ENCODE measurements around the gene C1orf105.

C1orf105 gene

DNA sequence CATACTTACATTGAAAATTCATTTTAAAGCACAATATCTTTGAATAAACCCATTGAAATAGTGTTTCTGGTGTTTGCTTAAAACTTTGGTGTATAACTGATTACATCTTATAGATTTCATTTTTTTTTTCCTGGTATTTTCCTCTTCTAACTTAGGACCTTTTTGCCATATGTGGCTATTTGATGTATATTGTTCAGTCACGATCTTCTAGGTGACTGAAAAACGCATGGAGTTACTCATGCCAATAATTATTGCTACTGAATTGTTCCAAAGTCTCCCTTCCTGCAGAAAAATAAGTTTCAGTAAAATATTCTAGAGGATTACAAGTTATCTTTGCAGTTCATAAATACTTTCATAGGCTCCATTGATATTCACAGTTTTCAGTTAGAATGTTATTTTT, 22.9 kb upstream of the C1orf105 start:
- DNase-seq, result no peak

DNA sequence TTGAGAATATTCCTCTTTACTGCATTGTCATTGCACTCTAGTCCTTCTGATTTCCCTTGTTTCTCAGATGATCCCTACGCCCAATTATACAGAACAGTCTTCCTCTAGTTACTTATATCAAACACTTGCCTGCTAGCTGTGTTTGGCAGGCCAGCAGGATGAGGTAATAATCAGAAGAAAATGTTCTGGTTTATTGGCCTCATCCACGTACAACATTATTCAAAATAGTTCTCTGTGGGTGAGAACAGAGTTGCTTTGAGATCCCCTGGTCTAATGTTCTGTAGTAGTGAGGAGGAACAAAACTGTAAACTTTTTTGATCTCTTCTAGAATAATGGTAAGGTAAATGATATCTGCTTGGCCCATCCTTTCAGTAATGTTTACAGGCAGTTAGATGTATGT, 22.3 kb upstream of the C1orf105 start:
- DNase-seq, result no peak

DNA sequence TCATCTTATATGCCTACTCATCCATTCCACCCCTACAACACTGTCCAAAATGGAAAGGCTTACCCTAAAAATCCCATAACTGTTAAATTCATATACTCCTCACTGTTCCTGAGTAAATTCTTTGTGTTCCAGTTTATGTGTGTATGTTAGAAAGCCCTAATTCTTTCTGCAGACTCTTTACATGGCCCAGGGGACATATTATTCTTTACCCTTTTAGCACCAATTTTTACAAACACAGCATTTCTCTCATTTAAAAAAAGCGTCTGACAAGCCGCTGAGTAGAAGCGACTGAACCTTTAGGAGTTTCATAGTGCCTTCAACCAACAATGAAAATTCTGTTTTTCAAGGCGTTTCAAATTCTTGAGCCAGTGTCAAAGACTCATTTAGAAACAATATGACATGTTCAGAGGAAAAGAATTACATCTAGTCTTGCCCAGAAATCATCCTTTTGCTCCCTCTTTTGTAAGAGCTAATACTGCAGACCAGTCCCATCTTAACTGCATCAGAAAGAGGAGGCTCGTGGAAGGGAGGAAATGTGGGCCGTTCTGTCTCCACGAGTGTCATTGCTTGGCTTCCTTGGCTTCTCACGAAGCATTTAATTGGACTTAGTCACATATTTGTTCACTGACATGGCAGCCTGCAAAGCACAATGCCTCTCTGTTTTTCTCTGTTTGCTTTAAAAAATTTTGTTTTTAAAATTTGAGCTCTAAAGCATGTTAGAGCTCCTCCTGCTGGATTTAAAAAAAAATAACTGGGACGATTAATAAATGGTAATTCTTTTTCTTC, 21.3 kb upstream of the C1orf105 start:
- DNase-seq, result no peak

DNA sequence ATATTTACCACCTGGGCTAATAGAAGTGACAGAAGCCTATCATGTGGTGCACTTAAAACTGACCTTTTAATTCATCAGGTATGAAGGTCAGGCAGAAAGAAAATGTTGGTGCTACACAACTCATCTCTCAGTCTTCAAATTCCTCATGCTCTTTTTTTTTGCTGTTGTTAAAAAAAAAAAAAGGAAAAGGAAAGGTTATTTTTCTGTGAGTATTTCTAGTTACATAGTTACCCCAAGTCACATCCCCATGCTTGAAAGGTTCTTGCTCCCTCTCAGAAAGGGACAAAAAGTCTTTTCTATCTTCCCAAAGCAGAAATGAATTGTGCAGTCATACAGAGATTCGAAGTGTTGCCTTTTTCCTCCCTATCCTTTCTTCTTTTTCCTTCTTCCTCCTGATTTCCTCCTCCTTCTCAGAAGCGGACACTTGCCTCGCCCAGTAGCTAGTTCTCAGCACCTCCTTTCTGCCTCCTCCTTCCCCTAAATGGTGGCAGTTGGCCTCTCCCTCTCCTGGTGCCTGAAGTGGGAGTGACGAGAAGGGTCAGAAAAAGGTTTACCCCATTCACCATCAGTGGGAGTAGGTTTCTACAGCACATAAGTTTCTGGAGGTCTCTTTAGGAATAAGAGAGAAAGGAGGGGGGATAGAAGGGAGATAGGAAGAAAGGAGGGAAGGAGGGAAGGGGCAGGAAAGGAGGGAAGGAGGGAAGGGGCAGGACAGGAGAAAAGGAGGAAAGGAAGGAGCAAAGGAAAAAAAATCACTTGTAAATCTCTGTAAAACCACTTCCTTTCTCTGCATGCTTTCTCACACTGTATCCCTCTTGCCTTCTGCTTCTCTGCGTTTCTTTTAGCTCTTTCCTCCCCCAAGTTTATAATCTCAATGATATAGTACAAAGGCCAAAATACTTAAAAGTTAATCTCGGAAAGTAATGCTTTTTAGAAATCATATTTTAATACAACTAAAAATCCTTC, 20.4 kb upstream of the C1orf105 start:
- DNase-seq, result no peak

DNA sequence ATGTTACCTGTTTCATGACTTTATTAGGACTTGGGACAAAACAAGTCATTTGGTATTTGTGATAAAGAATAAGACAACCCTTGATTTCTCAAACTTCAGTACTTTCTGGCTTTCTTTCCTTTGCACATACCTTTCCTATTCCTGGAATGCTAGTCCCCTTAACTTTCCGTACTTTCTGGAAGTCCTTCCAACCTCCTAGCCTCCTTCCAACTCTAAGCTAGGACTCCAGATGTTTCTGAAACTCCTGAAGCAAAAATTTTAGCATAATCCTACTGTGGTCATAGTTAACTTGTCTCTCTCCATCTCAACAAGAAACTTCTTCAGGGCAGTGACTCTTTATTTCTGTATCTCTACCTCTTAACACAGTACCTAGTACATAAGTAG, 19.8 kb upstream of the C1orf105 start:
- no peak for DNase-seq

DNA sequence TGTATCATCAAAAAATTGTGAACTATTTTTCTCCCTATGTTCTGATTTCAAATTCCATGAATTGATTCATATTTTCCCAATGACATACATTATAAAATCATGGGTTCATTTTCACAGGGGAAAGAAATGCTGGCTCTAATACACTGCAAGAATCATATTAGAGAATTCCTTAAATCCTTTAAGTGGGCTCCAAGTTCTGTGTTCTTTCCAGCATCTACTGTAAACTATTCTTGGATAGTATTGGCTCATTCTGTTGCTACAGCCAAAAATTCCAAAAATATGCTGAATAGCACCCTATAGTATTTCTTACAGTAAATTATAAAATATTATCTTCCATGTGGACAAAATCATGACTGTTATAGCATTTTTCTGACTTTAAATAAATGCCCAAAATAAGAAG, 19.0 kb upstream of the C1orf105 start:
- DNase-seq, result no peak

DNA sequence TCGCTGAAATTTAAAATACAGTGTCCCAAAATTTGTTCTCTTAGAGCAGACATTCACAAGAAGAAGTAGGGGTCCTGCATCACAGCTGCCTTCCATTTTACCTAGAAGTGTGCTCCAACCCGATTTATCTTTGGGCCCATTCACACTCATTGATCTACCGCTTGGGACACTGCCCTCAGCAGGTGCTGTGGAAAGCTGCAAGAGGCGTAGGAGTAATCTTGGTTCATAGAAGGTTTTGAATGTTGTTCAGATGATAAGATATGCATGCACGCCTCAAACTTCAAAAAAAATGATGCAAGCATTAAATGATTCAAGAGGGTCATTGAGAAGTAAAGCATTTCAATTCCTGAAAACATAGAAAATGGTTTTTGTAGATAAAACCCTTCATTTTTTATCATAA, 18.6 kb upstream of the C1orf105 start:
- DNase-seq, result no peak

DNA sequence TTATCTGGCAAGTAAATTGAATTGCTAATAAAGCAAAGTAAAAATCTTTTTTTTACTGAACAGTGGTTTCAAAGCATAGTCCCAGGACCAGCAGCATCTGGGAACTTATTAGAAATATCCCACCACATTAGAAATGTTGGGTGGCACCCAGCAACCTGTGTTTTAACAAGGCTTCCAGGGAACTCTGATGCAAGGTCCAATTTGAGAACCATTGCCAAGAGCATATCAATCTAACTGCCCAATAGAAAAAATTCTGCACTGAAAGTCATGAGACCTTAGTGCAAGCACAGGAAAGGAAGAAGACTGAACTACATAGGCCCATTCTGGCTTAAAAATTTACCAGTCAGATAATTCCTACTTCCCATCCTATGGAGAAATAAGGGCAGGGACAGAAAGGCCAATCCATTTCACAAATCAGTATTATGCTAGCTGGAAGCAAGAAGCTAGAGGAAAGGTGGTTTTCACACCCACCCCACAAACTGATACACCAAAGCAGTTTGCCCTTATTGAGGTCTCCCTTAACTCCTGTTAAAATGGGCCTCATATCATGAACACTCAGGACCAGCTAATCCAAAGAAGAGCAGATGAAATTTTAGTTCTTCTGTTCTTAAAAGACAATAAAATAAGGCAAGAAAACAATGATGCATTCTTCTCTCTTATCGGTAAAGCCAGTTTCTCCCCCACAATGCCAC, 17.5 kb upstream of the C1orf105 start:
- no peak for DNase-seq

DNA sequence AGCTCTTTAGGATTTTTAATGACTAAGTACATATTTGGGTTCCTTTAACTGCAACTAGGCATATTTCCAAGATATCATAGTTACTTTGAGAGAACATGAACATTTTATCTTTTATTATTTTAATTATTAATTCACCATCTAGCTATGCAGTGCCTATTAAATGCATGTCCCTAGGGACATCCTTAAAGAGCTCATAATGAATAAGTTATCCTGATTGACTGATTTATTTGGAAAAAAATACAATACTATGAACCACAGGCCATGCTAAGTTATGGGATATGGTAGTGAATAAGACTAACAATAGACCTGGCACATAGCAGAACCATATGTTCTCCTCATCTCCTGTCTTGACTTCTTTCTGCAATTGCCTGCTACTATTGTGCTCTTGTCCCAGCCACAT, 16.4 kb upstream of the C1orf105 start:
- no peak for DNase-seq

DNA sequence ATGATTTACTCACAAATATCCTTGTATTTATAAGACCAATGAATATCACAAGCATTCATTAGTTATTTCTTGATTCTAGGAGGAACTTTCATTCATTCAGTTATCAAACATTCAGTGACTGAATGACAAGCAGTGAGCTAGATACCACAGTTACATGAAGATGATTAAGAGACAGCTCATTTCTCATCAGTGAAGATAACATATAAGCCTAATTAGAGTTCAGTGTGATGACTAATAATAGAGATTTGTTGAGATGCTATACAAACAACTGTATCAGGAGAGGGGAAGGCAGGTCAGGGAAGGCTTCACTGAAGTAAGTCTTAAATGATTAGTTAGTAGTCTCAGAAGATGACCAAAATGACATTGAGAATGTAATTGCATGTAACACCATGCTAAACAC, 14.6 kb upstream of the C1orf105 start:
- DNase-seq, result no peak

DNA sequence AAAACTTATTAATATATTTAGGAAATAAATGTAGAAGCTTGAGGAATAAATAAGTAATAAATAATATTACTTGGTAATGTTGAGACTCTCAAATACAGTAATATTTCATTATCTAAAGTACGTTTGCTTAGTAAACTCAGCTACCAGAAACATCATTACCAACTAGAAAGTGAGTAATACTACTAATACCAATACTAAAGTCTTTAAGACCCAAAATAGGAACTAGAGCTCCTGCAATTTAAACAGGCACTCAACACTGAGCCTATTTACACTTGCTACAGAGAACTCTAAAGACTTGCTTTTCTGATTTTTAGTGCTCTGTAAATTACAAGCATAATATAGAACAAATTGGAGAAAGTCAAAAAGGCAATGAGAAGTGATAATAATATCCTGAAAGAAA, 13.5 kb upstream of the C1orf105 start:
- DNase-seq, result no peak

DNA sequence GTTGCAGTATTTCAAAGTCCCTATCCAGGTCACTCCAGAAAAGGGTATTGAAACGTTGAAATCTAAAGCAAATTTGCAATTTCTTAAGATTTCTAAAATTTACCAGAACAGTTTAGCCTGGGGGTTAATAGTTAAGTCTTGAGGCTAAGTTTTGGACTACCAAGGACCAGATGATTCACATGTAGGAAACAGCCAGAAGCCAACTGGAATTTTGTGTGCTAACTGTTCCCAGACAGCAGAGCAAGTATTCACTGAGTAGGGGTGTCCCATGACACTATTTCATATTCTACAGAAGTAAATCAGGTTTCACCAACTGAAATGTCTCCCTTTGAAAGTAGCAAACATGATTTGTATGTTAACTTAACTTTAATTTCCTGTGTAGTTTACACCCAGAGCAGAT, 11.5 kb upstream of the C1orf105 start:
- DNase-seq, result no peak

DNA sequence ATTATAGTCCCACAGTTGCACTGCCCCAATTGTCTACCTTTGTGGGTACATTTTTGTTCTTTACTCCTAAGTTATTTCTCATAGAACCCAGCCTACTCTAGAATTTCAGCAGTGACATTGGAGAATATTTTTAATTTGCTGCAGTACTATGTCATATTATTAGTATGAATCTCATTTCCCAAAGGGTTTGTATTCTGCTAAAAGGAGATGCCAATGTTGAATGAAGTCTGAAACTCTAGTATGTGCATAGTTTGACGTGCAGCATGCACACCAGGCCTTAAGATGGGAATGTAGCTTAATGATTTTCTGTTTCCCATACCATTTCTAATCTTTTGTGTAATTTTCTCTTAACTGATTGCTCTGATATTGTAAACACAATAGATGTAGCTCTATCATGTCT, 10.5 kb upstream of the C1orf105 start:
- DNase-seq, result no peak

DNA sequence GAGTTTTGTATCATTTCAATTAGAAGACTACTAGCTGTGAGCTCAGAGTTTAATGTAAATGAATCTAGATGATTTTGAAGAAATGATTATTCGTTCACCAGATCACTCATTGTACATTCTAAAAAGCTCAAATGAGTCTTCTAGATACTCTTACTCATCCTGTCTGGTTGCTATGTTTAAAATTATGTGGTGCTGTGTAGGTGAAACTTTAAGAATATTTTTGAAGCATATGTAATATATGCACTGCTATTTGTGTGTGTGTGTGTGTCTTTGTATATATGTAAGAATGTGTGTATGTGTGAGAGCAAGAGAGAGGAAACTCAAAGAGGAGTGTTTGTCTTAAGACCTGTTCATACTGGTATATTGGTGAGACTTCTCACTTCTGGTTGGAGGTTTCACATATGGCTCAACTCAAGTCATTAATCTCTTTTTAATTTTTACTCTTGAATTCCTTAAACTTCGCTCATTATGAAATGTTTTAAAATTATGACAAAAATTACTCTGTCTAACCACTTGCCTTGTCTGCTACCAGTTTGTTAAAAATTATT, 8.6 kb upstream of the C1orf105 start:
- DNase-seq, result no peak

DNA sequence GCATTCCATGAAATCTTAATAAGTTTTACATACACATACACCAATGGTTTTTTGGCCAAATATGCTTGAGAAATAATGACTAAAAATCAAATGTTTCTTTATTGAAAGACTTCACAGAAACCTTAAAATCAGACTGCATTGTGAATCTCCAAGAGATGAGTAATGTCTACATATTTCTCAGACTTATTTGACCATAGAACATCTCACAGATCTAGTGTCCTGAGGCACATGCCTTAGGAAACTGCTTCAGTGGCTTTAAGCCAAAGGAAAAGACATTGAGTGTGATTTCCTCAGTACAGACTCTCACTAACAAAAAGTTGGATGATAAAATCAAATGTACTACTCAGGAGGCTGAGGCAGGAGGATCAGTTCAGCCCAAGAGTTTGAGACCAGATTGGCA, 6.2 kb upstream of the C1orf105 start:
- DNase-seq, result no peak

DNA sequence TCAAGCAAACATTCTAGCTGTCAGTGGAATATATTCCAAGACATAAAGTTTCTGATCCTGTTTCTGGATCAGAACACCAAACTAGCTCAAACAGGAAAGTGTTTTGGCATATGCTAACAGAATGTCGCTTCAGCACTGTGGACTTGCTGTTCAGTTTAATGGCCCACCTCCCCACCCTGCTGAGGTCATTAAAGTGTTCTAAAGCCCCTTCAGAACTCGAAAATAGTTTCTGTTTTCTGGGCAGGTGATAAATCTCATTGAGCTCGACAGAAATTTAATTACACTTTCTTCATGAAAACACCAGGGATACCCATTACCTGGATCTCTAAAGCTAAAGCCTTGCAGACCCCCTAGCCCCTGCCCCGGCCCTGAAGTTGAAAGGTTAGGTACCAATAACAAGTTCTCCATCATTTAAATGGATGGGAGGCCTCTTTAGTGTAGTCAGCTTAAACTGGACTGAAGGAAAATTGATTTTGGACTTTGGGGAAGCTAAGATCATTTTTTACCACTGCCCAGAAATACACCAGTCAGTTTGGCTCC, 3.9 kb upstream of the C1orf105 start:
- DNase-seq, result no peak

DNA sequence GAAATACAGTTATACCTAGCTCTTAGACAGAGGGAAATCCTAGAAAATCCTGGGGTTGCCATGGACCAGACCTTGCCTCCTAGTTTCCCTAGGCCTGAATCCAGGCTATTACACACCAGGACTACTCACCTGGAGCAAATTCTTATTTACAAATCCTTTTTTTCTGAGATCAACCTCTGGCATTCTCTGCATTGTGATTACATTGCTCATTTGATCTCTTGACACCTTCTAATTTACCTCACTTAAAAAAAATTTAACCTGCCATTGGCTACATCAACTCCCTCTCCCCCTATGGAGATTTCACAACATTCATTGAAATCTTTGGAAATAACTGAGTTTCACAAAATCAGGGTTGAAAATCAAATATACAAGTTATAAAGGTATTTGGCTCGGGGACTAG, 2.9 kb upstream of the C1orf105 start:
- DNase-seq, result no peak

DNA sequence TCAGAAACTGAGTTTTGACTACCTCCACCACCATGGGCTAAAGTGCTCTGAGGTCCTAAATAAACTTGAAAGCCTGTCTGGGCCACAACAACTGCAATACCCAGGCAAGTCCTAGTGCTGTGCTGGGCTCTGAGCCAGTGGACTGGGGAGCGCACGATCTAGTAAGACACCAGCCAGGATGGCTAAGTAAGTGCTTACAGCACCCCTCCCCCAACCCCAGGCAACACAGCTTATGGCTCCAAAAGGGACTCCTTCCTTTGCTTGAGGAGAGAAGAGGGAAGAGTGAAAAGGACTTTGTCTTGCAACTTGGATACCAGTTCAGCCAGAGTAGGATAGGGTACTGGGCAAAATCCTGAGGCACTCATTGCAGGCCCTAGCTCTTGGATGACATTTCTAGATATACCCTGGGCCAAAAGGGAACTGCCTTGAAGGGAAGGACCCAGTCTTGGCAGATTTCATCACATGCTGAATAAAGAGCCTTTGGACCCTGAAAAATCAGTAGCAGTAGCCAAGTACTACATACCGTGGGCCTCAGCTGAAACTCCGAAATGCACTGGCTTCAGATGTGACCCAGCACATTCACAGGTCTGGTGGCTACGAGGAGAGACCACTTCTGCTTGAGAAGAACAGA, 1.6 kb downstream of the C1orf105 start:
- DNase-seq, result no peak

DNA sequence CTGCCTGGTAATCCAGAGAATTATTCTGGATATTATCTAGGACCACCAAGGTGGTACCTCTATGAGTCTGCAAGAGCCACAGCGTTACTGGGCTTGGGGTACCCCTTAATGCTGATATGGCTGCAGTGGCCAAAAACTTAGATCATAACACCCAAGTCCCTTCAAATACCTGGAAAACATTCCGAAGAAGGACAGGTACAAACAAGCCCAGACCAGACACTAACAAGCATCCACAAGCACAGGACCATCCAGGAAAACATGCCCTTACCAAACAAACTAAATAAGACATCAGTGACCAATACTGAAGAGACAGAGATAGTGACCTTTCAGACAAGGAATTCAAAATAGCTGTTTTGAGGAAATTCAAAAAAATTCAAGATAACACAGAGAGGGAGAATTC, 2.9 kb downstream of the C1orf105 start:
- DNase-seq, result no peak

DNA sequence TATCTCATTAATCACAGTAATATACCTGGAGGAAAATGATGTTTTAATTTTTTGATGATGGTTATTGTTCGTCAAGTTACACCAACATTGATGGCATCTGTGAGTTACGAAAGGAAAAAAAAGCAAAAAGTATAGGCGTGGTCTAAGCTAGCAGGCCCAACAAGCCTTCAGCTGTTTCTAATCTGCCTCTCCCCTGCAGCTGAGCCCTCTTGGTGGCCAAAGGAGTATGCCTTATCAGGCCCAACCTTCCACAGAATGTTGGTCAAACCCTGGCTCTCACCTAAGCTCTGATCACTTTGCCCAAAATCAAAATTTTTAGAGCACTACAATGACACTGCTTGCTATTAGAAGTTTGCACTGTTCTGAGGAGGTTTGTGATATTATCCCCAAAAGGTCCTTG, 4.9 kb downstream of the C1orf105 start:
- no peak for DNase-seq

DNA sequence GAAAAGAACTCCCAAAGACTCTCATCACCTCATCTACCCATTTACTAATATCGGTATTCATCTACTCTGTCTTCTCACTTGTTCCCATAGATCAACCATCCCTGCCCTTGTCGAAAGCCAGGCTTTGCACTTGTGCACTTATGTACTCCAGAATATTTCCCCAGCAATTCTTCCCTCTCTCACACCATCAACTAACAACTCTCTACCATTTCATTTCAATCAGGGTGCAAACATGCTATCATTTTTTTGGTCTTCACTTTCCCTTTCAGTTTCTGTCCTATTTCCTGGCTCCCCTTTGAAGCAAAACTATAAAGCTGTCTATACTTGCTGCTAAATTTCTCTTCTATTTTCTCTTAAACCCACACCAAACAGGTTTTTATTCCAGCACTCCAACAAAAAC, 6.7 kb downstream of the C1orf105 start:
- DNase-seq, result no peak

DNA sequence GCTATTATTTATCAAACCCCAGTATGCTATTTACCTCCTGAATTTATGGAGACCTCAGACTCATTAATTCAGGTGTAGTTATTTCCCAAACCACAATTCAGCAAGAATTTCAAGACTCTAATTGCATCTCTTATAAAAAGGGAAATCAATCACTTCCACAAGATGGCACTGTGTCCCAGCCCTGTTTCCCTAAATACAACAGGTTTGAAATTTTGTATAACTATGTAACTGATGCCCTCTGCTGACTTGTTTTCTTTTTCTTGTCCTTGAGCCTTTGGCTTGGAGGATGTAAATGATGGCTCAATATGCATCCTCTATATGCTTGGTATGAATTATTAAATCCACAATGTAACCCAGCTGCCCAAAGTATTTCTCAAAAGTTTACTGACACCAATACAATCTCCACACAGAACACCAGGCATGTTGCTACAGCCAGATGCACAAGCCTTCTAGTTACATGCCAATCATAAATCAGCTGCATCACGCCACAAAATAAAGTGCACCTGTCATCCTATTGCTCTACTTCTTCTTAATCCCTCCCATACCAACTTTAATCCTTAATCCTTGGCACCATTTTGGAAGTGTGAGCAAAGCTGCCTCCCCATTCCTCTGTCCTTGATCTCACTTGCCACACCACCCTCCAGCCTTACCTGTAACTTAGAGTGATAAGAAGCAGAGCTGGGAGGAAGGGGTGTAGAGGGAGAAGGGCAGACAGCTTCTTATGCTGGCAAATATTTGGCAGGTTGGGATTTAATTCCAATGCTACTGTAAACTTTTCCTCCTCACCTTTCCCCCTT, 9.0 kb downstream of the C1orf105 start:
- no peak for DNase-seq

All from NCI-H187 treated with DMSO at 0.1 percent for 48 hours (cell line).